ENCODE results near the gene PUSL1.

DNA sequence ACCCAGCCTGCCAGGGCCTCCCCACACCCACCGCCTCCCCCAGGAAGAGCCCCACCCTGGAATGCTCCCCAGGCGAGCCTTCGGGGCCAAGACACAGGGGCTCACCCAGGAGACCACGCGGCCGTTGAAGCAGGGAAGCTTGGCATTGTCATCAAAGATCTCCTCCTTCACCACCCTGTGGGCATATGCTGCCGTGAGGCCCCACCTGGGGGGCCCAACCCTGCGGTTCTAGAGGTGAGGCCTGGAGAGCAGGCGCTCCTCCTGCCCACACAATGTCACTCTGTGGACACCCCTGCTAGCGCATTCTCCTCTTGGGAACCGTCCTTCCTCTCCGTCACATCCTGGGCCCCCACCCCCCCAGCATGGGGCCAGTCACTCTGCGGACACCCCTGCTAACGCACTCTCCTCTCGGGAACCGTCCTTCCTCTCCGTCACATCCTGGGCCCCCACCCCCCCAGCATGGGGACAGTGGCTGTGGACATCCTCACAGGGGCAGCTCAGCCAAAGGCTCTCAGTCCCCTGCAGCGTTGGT is 34.3 kb downstream of the PUSL1 start:
- TF ChIP-seq, protein P1, sequence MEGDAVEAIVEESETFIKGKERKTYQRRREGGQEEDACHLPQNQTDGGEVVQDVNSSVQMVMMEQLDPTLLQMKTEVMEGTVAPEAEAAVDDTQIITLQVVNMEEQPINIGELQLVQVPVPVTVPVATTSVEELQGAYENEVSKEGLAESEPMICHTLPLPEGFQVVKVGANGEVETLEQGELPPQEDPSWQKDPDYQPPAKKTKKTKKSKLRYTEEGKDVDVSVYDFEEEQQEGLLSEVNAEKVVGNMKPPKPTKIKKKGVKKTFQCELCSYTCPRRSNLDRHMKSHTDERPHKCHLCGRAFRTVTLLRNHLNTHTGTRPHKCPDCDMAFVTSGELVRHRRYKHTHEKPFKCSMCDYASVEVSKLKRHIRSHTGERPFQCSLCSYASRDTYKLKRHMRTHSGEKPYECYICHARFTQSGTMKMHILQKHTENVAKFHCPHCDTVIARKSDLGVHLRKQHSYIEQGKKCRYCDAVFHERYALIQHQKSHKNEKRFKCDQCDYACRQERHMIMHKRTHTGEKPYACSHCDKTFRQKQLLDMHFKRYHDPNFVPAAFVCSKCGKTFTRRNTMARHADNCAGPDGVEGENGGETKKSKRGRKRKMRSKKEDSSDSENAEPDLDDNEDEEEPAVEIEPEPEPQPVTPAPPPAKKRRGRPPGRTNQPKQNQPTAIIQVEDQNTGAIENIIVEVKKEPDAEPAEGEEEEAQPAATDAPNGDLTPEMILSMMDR (IDR thresholded peaks at IDR 0.05): no peak
- TF ChIP-seq POLR2A (IDR thresholded peaks at IDR 0.05): no peak

Data from right lobe of liver (tissue), 4 donors.